GM19455 (cell line): ENCODE measurements around the gene SGCG.
"Not testable (repeated sequence)": the region's sequence is repeated elsewhere in the genome, so short reads cannot be mapped to it uniquely, and the experiment has no call there.

Source experiments
- ATAC-seq: cut with Tn5 transposase; IDR thresholded peaks from one replicate; pipeline ENCODE4 v1.9.1; 2021; ENCODE audit not compliant: unreplicated experiment

SGCG gene

DNA sequence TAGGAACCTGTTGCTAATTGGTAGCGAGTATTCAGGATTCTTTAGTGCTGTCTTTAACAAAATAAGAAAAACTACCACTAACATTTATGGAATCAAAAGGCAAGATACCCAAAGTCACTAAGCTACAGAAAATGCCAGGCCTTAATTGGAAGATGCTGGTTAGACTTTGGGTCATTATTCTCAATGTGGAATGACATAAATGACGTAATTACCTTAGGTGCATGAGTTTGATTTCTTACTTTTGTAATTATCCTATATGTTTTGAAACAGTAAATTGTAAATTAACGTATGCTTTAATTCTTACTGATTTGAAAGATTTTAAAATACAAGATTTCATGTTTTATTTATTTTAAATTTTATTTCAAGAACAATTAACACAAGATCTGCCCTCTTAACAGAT, 25.0 kb downstream of the SGCG start:
- no peak for ATAC-seq

- no peak for ATAC-seq
Observed at GRCh38 chr13:23212671-23213070, 31.9 kb downstream of the SGCG start.

DNA sequence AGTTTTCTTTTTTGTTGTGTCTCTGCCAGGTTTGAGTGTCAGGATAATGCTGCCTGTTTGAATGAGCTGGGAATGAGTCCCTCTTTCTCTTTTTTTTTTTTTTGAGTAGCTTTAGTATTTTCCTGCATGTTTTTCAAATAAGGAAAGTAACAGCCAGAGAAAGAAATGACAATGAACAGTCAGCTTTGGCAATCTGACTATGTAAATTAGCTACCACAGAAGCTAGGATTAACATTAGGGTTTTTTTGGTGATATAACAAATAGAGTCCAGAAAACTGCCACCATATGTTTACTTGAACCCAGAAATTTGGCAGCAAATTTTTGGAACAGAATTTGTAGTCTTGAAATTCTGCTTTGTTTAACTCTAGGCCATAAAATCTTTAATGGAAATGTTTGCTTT, 50.5 kb downstream of the SGCG start:
- ATAC-seq, result no peak

- no peak for ATAC-seq
Observed at GRCh38 chr13:23235994-23236393, 55.2 kb downstream of the SGCG start.

GRCh38 chr13:23243066-23243465, 62.3 kb downstream of the SGCG start:
- ATAC-seq, result no peak

DNA sequence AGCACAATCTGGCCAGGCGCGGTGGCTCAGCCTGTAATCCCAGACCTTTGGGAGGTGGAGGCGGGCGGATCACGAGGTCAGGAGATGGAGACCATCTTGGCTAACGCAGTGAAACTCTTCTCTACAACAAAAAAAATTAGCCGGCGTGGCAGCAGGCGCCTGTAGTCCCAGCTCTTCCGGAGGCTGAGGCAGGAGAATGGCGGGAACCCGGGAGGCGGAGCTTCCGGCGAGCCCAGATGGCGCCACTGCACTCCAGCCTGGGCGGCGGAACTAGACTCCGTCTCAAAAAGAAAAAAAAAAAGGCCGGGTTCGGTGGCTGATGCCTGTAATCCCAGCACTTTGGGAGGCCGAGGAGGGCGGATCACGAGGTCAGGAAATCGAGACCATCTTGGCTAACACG, 67.6 kb downstream of the SGCG start:
- ATAC-seq, result not testable (repeated sequence)

DNA sequence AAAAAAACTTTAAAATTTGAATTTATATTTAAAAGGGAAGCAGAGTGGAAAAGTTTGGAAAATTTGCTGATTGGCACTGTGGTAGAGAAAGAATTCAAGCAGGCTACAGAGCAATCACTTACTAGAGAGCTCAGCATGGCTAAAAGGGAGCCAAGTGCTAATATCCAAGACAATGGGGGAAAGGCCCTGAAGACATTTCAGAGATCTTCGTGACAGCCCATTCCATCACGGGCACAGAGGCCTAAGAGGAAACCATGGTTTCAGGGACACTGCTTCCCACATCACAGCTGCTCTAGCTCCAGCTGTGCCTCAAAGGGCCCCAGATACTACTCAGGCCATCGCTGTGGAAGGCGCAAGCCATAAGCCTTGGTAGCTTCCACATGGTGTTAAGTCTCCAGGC, 73.7 kb downstream of the SGCG start:
- ATAC-seq, result no peak

DNA sequence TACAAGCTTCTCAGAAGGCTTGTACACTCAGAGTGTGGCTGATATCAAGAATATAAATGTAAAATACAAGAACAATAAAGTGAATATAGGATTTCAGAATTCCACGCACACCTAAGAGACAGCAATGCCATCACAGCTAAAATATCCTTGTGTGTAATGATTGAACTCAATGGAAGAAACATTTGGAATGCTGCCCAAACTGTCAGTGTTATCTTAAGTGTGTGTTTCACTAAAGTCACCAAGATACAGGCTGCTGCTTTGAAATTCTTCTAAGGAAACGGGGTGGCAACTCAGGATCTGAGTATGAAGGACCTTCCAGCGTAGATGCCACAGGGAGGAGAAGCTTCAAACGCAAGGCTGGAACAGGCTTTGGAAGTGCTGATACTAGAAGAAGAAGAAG, 86.8 kb downstream of the SGCG start:
- ATAC-seq, result no peak

- no peak for ATAC-seq
Observed at GRCh38 chr13:23268441-23268840, 87.7 kb downstream of the SGCG start.

- ATAC-seq, result no peak
Observed at GRCh38 chr13:23271331-23271730, 90.6 kb downstream of the SGCG start.

GRCh38 chr13:23273498-23273897, 92.7 kb downstream of the SGCG start:
- ATAC-seq, result no peak

GRCh38 chr13:23279321-23279720, 98.5 kb downstream of the SGCG start:
- no peak for ATAC-seq

GRCh38 chr13:23288564-23288963, 107.8 kb downstream of the SGCG start:
- ATAC-seq, result no peak

DNA sequence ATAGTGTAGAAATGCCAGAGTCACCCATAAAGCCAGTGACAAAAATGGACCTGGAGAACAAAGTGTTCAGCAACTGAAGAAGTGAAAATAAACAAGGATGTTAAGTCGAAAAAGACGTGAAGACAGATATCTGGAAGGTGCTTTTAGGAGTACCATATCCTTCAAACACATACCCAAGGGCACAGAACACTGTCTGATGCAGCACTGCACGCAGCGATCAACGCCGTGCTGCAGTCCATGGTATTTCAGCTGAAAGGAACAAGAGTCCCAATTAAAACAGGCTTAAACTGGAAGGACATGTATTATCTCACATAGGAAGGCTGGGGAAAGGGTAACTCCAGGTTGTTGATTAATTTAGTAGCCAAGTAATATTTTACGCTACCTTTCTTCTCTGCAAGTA, 108.2 kb downstream of the SGCG start:
- ATAC-seq, result no peak

DNA sequence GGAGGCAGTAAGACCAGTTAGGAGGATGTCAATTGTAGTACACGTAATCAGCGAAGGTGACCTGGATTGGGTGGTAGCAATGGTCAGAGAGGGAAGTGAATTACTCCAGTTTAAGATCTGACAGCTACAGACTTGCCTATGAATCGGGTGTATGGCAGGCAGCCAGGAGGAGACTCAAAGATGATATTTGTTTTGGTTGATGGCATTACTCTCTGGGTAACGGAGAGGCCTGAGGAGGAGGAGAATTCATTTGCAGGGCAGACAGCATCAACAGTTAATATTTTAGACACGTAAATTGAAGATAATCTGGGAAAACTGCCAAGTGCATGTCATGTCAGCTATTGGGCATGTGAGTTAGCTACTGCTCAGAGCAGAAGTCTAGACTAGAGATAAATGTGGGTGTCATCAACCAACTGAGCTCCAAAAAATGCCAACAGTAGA, 109.2 kb downstream of the SGCG start:
- ATAC-seq, result no peak

DNA sequence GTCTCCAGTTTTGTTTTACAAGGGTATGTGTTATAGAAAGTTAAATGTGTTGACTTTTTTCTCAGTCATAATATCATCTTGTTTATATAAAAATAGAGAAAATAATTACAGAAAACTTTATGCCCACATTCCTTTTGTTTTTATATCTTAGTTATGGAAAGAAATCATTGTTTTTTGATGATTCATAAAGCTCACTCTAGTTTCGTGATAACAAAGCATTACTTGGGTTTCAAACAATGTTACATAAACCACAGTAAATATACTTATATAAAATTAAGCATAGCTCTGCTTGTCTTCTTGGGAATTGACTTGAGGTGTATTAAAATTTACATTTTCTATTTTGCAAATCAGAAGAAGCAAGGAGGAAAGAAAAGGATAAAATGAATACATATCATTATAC, 111.8 kb downstream of the SGCG start:
- ATAC-seq, result no peak

DNA sequence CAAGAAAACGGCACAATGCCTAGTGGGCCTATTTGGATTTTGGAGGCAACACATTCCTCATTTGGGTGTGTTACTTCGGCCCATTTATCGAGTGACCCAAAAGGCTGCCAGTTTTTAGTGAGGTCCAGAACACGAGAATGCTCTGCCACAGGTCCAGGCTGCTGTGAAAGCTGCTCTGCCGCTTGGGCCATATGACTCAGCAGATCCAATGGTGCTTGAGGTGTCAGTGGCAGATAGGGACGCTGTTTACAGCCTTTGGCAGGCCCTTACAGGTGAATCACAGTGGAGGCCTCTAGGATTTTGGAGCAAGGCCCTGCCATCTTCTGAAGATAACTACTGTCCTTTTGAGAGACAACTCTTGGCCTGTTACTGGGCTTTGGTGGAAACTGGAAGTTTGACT, 134.1 kb downstream of the SGCG start:
- ATAC-seq, result not testable (repeated sequence)

DNA sequence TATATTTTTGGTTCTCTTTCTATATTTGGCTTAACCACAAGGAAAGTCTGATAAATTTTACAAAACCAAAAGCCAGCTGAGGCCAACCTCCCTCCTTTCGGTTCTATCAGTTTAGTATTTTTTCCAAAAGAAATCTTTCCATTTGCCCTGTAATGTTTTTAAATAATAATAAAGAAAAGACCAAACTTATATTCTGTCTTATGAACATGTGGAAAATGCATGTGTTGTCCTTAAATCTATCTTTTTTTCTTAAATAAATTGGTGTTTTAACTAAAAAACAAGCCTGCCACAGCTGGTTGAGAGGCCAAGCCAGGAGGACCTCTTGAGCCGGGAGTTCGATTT, 139.1 kb downstream of the SGCG start:
- no peak for ATAC-seq

DNA sequence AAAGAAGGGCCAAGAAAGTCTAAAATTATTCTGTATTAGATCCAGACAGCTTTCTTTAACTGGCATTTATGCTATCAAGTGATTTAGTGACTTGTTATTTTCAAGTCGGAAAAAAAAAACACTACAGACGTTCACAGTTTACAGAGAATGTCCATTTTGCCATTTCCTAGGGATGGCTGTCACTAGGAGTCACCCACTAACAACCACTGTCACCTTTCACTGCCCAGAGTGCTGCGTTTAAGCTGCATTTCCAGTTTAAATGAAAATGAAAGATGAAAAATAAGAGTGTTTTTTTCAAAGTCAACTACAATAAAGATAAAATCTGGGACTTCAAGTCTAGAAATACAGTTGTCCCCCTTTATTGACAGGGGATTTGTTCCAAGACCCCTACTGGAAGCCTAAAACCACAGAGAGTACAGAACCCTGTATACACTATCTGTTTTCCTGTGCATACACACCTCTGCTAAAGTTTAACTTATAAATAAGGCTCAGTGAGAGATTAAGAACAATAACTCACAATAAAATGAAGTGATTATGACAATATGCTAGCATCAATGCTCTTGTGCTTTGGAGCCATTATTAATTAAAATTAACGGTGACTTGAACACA, 140.3 kb downstream of the SGCG start:
- no peak for ATAC-seq

GRCh38 chr13:23321535-23322241, 140.9 kb downstream of the SGCG start:
- peak; percentile 76 for ATAC-seq

DNA sequence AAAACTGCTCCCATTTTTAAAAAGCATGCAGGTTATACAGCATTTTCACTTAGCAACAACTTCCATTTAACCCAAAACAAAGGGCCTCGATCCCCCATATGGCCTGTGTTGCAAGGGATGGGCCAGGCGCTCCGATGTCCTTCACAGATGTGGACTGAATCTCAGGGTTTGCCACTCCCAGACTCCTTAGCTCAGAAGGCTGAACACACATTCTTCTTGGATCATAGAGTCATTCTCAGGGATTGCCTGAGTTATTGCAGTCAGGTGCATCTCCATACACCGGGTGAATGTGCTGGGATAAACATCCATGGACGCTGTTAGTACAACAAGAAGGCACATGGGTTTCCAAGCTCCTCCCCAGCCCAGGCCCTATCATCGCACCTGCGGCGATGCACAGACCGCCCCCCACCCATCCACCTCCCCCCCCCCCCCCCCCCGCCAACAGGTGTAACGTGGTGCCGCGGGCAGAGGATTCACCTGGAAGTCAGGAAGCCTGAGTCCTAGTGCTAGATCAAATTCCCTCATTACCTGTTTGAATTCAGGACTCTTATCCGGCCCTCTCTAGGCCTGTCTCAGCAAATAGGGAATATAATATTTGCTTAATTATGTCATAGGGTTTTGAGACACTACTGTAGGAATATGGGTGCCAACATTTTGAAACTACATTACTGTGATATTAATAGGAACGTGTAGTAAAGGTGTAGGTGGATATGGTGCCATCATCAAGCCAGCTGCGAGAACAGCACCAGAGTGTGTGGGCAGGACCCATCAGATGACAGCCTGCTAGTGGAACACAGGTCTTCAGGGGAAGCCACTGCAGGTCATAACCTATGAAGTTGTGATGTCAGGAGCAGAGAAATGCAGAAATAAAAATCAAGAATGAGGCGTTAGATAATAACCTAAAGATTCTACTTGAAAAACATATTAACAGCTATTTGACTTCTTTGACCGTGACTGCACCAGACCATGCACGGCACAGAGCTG, 141.9 kb downstream of the SGCG start:
- no peak for ATAC-seq
